HG02973 (cell line): ENCODE results near the gene GLT6D1.

ENCODE experiments used
- ATAC-seq: cut with Tn5 transposase; IDR thresholded peaks from one replicate; pipeline ENCODE4 v1.9.1; 2021; ENCODE audit warnings: moderate library complexity; ENCODE audit not compliant: unreplicated experiment

Gene GLT6D1

DNA sequence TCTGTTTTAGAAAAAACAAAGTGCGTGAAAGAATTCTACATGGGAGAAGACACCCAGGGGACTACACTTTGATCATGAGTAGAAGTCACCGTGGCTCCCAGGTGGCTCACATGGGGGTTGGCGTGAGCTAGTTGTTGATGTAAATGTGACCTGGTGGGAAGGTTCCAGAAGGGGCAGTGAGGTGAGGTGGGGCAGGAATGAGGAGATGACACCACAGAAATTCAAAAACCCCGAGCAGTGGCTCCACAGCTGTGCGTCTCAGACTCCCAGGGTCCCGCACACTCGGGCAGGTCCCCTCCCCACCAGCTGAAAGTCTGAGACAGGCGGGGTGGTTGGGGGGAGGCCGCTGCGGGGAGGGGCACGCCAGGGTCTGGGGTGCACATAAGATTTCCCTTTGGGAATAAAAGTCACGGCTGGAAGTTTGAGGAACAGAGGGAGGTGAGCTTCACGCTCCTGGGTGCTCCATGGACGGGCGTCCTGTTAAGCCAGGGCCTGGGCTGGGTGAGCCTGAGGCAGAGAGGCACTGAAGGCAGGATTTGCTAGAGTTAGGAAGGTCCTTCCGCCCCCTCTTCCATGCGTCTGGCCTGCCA, 29.9 kb downstream of the GLT6D1 start:
- no peak for ATAC-seq

DNA sequence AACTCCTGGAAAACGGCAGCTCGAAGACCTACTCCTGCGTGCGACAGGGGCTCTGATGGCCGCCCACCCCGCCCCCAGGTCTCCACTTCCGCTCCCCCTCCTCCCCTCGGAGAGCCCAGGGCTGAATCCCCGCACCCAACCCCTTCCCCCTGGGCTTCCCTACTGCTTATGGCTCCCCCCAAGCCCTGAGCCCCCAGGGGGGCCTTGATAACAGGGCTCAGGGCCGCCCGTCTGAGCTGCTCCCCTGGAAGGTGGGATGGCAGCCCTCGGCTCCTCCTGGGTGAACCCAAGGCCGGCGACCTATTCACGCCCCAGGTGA, 30.4 kb downstream of the GLT6D1 start:
- ATAC-seq: no peak

DNA sequence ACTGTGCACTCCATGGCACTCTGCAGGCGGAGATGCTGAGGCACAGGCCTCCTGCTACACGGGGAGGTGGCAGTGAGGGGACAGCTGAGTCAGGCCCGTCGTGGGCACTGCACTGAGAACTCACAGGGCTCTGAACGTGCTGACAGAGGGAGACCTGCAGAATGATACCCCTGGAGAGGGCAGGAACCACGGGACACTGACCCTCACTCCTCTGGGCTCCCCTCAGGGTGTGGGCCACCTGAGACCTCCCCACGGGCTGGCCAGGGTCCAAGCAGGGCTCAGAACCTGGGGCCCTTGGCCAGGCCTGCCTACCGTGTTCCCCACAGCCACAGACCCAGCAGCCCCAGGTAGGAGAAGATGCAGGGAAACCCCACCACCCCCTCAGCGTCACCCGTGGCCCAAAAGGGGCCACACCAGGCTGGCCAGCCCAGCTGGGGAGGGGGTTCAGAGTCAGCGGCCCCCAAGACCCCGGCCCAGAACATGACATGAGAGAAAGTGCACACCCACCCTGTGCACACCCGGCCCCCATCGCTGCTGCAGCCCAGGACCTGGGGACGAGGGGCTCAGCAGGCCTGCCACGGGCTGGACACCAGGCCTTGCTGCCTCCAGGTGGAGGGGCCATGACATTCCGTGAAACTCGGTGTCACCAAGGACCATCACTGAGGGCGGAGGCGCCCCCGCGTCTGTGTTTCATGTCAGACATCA, 30.9 kb downstream of the GLT6D1 start:
- no peak for ATAC-seq

DNA sequence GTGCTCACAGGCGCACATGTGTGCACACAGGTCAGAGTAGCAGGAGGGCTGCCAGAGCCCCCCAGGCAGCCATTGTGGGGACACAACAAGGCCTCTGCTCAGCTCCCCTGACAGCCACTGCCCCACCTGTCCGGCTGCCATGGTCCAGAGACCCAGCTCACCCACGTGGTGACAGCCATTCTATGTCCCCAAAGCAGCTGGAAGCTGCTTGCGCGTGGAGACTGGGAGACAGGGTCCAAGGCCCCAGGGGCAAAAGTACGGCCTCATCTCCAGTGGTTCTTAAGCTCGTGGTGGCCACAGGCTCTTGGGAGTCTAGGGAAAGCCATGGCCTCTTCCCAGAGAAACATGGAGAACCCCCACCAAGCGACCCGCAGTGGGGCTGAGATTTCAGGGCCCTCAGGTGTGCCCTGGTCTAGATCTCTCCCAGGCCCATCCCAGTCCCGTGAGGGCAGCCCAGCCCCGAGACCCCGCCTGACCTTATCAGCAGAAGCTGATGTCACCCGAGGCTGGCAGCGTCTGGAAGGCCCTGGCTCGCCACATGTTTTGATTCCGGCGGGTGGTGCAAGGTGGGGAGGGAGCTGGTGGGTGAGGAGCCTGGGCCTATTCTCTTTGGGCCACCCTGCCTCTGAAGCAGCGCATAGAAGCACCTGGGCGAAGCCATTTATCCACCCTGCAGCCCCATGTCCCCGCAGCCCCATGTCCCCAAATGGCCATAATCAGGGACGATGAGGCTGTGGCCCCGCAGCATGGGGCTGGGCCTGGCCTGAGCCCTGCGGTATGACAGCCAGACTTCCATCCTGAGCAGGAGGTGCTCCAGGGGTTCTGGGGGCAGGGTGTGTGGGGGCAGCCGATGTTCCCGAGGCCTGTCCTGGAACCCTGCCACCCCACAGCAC, 31.7 kb downstream of the GLT6D1 start:
- no peak for ATAC-seq

DNA sequence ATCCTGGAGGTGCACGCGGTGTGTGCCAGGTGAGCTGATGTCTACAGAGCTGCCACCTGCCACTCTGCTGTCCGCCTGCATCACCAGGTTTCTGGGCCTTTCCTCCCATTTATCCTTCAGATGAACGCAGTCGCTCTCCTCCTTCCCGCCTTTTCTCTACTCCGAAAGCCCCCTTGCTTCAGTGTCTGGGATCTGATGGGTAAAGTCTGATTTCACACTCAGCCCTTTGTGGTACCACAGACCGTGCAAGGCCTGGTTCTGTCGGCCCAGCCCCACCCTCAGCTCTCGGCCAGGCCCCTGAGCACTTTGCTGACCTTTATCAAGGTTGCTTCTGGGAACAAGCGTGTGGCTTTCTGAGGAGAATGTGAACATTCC, 32.5 kb downstream of the GLT6D1 start:
- ATAC-seq: no peak

DNA sequence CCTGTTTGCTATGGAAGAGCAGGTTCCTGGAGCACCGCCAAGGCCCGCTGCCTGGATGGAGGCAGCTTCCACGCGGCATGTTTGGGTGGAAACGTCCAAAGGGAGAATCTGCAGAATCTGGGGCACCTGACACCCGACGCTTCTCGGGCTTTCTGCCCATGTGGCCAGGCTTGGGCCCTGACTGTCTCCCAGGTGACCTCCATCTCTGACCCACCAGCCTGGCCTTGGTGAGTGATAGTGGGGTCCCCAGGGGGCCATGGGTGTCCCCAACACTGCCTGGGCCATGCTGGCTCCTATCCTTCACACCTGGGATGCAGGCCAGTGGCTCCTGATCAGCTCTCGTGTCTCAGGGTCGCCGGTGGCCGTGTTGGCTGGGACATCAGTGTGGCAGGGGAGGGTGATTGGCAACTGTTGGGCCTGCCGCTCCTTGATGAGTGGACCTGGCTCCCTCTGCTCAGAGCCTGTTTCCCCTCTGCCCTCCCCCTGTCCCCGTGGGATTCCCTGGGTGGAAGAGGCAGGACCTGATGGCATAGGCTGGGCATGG, 34.0 kb downstream of the GLT6D1 start:
- no peak for ATAC-seq

DNA sequence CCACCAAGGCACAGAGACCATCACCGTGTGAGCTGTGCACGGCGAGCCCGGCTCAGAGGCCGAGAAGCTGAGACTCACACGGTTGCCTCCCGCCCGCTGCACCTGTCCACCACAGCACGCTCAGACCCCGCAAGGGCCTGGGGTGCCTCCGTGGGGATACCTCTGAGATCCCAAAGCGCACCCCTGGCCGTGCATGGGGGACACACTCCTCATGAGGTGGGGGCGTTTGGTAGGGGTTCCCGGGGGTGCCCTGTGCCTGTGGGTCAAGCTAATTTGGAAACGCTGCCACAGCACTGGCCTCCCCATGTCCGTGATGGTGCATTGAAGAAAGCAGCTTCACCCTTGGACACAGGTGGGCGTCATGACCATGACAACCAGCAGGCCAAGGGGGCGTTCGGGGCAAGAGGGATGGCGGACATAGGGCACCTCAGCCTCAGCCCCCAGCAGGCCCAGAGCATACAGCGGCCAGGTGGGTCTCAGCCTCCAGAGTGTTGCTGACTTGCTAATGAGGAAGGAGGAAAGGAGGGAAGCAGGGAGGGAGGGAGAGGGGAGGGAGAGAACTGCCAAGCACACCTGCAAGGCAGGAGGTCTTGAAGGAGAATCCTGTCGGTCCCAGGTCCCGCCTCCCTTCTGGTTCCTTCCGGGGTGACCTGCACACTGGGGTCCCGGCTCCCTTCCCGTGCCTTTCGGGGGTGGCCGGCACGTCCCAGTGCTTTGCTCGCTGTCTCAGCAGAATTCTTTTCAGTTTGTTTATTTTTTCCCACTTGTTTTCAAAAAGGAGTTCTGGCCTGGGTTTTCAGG, 34.7 kb downstream of the GLT6D1 start:
- no peak for ATAC-seq

DNA sequence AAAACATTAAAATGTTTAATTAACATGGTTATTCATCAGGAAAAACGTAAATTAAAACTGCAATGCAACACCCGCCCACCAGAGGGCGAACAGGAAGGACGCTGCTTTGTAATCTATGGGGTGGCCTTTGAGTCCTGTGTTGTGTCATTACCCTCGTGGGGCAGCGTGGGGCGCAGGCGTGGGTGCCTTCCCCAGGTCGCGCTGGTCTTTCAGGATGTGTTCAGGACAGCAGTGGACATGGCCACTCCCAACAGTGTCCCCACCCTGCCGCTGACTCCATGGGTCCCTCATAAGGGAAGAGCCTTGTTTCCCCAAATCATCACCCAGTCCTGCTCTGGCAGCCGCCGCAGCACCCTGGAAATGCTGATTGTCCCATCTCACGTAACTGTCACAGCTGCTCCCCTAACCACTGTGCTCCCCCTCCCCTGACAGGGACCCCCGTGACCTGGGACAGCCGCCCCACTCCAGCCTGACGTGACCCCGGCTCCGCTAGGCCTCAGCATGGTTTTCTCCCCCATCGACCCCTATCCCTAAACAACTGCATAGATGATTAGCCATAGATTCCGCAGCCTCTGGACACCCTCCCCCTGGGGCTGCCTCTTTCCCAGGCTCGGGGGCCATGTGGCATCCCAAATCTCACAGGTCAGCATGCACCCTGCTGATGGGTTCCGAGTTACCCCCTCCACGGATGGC, 36.4 kb downstream of the GLT6D1 start:
- no peak for ATAC-seq

DNA sequence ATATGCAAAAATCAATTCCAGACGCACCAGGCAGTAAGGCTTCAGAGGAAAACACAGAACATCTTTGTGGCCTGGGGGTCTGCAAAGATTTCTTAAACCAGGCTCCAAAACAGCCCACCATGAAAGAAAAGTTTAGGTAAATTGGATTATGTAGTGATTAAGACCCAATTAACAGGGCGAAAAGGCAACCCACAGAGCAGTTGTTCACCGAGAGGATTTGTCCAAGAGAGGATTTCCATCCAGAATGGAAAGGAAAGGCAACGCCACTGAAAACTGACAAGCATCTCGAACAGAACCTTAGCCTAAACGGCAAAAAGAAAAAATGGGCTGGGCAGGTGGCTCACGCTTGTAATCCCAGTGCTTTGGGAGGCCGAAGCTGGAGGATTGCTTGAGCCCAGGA, 37.4 kb downstream of the GLT6D1 start:
- ATAC-seq: no peak

DNA sequence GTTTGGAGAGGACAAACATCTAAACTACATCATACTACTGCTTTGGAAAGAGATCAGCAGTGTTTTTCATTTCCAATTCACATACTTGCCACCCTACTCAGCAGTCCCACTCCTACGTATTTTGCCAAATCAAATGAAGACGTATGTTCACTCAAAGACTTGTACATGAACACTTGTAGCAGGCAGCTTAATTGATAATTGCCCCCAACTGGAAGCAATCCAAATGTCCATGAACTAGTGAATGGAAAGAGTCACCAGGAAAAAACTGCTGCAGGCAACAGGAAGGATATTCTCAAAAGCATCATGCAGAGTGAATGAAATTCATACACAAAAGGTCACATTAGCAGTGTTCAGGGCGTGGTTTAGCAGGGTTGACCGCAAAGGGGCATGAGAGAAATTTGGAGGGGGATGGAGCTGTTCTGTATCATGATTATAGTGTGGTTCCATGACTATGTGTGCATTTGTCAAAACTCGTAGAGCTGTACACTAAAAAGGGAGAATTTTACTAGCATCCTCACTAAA, 39.0 kb downstream of the GLT6D1 start:
- no peak for ATAC-seq

DNA sequence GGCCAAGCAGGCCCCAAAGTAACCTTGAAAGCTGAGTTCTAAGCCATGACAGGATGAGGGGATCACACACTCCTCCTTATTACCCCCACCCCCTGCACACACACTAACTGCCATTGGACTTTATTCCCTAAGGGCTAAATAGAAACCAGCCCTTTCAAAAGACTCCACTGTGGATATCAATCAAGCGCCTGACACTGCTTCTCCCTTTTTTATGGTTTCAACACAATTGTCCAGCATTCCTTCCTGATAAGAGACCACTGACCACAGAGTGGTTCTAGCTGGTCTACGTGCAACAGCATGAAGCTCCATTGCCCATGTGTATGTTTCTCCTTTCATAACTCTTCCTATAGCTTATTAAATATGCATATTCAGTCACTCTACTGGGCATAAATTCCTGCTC, 43.1 kb downstream of the GLT6D1 start:
- no peak for ATAC-seq

DNA sequence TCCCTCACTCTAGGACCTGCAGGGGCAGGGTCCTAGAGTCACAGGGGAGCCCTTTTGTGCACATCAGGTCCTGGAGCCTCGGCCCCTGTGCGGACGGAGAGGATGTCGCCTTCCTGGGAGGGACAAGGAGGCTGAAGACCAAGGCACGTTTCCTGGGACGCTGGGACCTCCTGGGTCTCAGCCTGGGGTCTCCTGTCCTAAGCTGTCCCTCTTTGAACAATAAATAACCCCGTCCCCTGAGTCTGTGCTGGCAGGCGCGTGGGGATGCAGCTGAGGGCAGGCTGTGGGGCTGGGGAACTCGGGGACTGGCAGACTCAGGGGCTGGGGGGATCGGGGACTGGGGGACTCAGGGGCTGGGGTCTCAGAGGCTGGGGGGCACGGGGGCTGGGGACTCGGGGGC, 46.7 kb downstream of the GLT6D1 start:
- no peak for ATAC-seq

DNA sequence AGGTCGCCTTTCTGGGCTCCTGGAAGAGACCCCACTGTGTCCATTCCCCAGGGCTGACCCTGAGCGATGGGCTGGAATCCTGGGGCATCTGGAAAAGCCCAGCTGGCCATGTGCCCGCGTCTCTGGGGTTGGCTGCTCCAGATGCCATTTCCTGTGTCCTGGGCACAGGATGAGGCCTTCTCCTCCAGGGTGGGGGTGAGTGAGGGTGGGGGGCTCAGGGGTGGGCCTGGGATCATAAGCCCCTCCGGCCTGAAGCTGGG, 47.1 kb downstream of the GLT6D1 start:
- no peak for ATAC-seq

DNA sequence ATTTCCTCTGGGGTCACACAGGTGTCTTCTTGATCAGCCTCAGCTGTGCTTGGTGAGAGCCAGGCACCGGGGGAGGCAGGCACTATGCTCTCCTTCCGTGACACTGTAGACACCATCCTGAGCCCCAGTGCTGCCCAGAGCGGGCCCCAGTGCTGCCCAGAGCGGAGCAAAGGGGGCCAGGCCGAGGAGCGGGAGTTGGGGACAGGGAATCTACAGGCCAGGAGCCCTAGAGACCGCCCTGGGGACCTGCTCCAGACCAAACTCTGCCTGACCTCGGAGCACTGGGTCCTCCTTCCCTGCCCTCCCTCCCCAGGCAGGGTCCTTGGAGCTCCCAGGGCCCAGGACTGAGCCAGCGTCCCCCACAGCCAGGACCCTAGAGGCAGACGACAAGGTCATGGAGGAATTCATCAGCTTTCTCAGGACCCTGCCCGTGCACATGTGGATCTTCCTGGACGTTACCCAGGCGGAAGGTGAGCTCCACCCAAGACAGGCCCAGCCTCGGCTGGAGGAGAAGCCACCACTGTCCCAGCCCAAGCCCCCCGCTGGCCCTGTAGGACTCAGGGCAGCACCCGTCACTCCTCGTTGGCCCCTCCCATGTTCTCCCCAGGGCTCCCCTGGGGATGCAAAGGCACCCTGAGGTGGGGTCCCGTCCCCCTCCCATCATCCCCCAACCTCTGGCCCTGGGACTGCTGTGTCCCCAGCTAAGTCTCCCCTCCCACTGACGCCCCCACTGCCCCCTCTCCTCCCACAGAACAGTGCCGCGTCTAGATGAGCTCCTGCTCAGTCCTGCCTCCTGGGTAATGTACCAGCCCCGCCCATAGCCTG, 47.6 kb downstream of the GLT6D1 start:
- no peak for ATAC-seq

DNA sequence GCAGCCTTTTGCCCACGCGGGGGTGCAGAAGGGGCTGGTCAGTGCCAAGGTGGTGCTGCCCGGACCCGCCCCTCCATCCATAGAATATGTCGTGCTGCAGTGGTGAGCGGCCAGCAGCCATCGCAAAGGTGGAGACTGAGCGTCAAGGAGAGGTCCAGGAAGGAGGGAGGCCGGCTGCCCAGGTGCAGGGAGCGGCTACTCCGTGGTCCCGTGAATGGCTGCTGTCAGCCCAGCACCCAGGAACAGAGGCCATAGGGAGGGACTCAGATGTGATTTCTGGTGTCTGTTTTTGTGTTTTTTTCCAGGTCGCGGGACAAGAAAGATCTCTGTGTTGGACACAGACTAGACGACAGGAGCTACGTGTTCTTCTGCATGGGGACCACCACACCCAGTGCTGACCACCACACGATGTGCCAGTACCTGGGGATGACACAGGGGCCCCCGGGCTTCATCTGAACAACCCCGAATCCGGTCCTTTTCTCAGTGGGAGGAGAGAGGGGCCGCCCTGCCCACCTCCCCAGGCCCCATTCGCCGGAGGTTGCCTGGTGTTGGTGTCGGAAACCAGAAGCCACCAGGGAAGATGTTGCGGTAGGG, 48.8 kb downstream of the GLT6D1 start:
- no peak for ATAC-seq

DNA sequence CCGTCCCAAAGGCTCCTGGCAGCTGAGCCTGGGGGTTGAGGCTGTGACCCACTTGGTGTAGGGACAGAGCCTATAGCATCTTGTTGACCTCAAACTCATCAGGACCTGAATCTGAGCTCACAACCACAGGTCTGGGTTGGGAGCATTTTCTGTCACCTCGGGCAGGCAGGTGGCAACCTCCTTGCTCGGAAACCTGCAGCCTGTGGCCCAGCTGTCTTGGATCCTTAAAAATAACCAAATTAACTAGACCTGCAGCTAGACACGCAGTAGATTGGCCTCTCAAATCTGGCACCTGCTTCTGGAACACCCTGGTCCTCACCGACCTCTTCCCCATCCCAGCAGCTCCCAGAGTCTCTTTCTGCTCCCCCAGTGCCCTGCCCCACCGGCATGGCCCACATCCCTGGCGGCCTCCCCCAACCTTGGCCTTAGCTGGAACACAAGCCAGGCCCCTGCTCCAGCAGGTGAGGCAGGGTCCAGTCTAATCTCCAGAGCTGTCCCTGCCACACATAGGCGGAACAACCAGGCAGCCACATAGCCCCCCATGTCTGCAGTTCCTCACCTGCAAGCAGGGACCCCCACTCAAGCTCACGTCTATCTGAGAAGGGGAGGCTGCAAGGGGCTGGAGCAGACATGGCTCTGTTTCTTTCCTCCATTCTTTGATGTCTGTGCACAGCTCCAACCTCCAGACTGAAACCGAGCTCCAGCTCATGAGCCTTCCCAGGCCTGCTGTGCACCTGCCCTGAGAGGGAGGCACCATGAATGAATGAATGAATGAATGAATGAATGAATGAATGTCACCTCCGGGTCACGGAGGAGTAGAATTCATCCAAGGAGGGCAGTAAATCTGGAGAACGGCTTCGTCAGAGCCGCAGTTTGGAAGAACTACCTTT, 49.5 kb downstream of the GLT6D1 start:
- ATAC-seq: no peak

DNA sequence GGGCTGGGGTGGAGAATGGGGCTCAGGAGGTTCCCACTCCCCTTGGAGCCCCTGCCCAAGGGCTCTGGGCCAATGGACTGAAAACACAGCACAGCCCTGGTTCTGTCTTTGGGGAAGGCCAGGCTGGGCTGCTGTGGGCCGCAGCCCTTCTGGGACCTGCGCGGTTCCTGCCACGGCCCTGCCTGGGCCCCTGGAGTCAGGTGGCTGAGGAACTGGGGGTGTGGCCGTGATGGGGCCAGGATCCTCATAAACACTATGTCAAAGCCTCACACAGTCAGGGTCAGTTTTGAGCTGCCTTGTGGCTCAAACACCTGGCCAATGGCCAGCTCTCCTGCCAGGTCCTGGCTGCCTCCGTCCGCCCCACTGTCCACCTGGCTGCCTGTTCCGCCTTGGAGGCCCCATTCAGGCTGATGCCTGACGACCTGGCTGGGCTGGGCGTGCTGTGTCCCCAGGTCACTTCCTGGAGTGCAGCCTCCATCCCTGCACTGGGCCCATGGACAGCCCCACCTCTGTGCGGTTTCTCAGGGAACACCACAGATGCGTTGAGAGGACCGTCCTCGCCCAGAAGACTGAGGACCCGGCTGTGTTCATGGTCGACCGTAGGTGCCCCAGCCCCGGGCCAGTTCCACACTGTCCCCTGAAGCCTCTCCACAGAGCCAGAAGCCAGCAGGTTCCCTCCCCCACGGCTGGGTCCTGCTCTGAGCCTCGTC, 50.3 kb downstream of the GLT6D1 start:
- no peak for ATAC-seq

DNA sequence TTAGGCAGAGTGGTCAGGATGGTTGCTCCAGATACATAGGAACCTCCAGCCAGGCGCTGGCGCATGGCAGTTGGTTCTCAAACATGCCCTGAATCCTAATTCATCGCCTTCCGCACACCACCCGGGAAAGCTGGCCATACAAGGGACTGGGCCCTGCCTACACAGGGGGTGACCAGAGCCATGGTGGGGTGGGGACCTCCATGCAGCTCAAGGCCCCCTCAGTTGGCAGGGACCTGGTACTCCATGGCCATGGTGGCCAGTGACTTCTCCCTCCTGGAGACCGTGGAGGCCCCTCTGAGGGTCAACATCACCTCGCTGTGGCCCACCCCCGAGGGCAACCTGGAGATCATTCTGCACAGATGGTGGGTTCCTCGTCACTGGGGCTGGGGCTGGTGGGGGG, 51.0 kb downstream of the GLT6D1 start:
- ATAC-seq: no peak
